Stimulated activated naive CD4-positive, alpha-beta T cell (primary cell): ENCODE results near the gene AVEN.
"Not testable (repeated sequence)": the region's sequence is repeated elsewhere in the genome, so short reads cannot be mapped to it uniquely, and the experiment has no call there.

Source experiments
- DNase-seq, 6 experiments: peaks; one replicate each; lab custom pipeline; 2025; lab: John Stamatoyannopoulos, UW

The AVEN gene

GRCh38 chr15:33852094-33852493 lies 186.9 kb downstream of the AVEN start:
- no peak for DNase-seq

- no peak for DNase-seq
These were observed 187.9 kb downstream of the AVEN start for GRCh38 chr15:33851079-33851478.

- no peak for DNase-seq
These were observed 191.0 kb downstream of the AVEN start for GRCh38 chr15:33848011-33848410.

GRCh38 chr15:33846862-33847261 lies 192.1 kb downstream of the AVEN start:
- DNase-seq, result no peak

- no peak for DNase-seq
These were observed 192.9 kb downstream of the AVEN start for GRCh38 chr15:33846142-33846541.

- DNase-seq, result no peak
These were observed 194.4 kb downstream of the AVEN start for GRCh38 chr15:33844597-33844996.

- no peak for DNase-seq
These were observed 194.8 kb downstream of the AVEN start for GRCh38 chr15:33844186-33844585.

GRCh38 chr15:33840615-33841014 lies 198.4 kb downstream of the AVEN start:
- DNase-seq, result no peak

- DNase-seq, result no peak
These were observed 199.5 kb downstream of the AVEN start for GRCh38 chr15:33839540-33839939.

- no peak for DNase-seq
These were observed 201.7 kb downstream of the AVEN start for GRCh38 chr15:33837294-33837693.

GRCh38 chr15:33834892-33835743 lies 203.9 kb downstream of the AVEN start:
- no peak for DNase-seq

GRCh38 chr15:33831646-33832045 lies 207.4 kb downstream of the AVEN start:
- DNase-seq, result no peak

GRCh38 chr15:33830351-33830750 lies 208.7 kb downstream of the AVEN start:
- DNase-seq, result no peak

- DNase-seq, result no peak
These were observed 212.8 kb downstream of the AVEN start for GRCh38 chr15:33826201-33826600.

GRCh38 chr15:33825453-33825852 lies 213.6 kb downstream of the AVEN start:
- DNase-seq, result no peak

GRCh38 chr15:33823119-33823518 lies 215.9 kb downstream of the AVEN start:
- DNase-seq, result no peak

- no peak for DNase-seq
These were observed 216.5 kb downstream of the AVEN start for GRCh38 chr15:33822479-33822878.

- DNase-seq, result not testable (repeated sequence)
These were observed 219.5 kb downstream of the AVEN start for GRCh38 chr15:33819499-33819898.
